PC-9 (cell line): Measurements from ENCODE around the gene GNAQ.

Source experiments
- CTCF ChIP-seq: fragments of 200-600 bp; sonication (generic); conservative IDR thresholded peaks from 2 replicates; pipeline ENCODE4 v1.6.1; 2017; ENCODE audit warnings: mixed run types, antibody characterized with exemption, mild to moderate bottlenecking, moderate library complexity
- EZH2 ChIP-seq: fragments of 200-600 bp; sonication (generic); IDR thresholded peaks from 2 replicates; pipeline ENCODE4 v1.8.0; 2017; ENCODE audit warnings: antibody characterized with exemption, low read depth

- no peak for TF ChIP-seq CTCF
- no peak for TF ChIP-seq EZH2
These were observed 56.6 kb downstream of the GNAQ start for GRCh38 chr9:77975036-77975435.
